ENCODE measurements around the gene CCDC192.

The CCDC192 gene

GRCh38 chr5:127942246-127943060 lies 239.3 kb downstream of the CCDC192 start:
- TF ChIP-seq CTCF (IDR thresholded peaks at IDR 0.05; ENCODE audit: insufficient read depth, low read length, poor library complexity, severe bottlenecking) = no peak
- DNase-seq (ENCODE audit: extremely low read depth, insufficient read length) = no peak
- Histone ChIP-seq H3K27me3 (replicated peaks; ENCODE audit: control insufficient read depth, insufficient read depth, low read length) (no peaks in the 10 kb centered on the region), H3K4me3 (replicated peaks; ENCODE audit: low read depth, low read length) (no peak overlapping the region), H3K36me3 (ENCODE audit: control insufficient read depth, insufficient read depth, low read length) (no peaks in the 10 kb centered on the region)

GRCh38 chr5:127943061-127943371 lies 239.8 kb downstream of the CCDC192 start:
- Histone ChIP-seq H3K36me3 (ENCODE audit: control insufficient read depth, insufficient read depth, low read length) (no peaks in the 10 kb centered on the region), H3K4me3 (replicated peaks; ENCODE audit: low read depth, low read length) (no peak overlapping the region), H3K27me3 (replicated peaks; ENCODE audit: control insufficient read depth, insufficient read depth, low read length) (no peaks in the 10 kb centered on the region)
- no peak for DNase-seq (ENCODE audit: extremely low read depth, insufficient read length)
- no peak for TF ChIP-seq CTCF (IDR thresholded peaks at IDR 0.05; ENCODE audit: insufficient read depth, low read length, poor library complexity, severe bottlenecking)

- no peak for TF ChIP-seq CTCF (IDR thresholded peaks at IDR 0.05; ENCODE audit: insufficient read depth, low read length, poor library complexity, severe bottlenecking)
- no peak overlapping the region for H3K4me3 ChIP-seq (replicated peaks; ENCODE audit: low read depth, low read length)
- H3K36me3 ChIP-seq (ENCODE audit: control insufficient read depth, insufficient read depth, low read length) = no peaks in the 10 kb centered on the region
- H3K27me3 ChIP-seq (replicated peaks; ENCODE audit: control insufficient read depth, insufficient read depth, low read length) = no peaks in the 10 kb centered on the region
- DNase-seq (ENCODE audit: extremely low read depth, insufficient read length) = no peak
These were observed 240.9 kb downstream of the CCDC192 start for GRCh38 chr5:127944125-127944524.

GRCh38 chr5:127947941-127948340 lies 244.8 kb downstream of the CCDC192 start:
- no peak overlapping the region for H3K4me3 ChIP-seq (replicated peaks; ENCODE audit: low read depth, low read length)
- TF ChIP-seq CTCF (IDR thresholded peaks at IDR 0.05; ENCODE audit: insufficient read depth, low read length, poor library complexity, severe bottlenecking) = no peak

GRCh38 chr5:127950707-127951391 lies 247.7 kb downstream of the CCDC192 start:
- no peak for TF ChIP-seq CTCF (IDR thresholded peaks at IDR 0.05; ENCODE audit: insufficient read depth, low read length, poor library complexity, severe bottlenecking)
- no peak for DNase-seq (ENCODE audit: extremely low read depth, insufficient read length)
- H3K36me3 ChIP-seq (ENCODE audit: control insufficient read depth, insufficient read depth, low read length) = no peaks in the 10 kb centered on the region
- no peak overlapping the region for H3K4me3 ChIP-seq (replicated peaks; ENCODE audit: low read depth, low read length)
- no peaks in the 10 kb centered on the region for H3K27me3 ChIP-seq (replicated peaks; ENCODE audit: control insufficient read depth, insufficient read depth, low read length)

More at GRCh38 chr5:127947941-127948340, 244.8 kb downstream of the CCDC192 start:
- no peaks in the 10 kb centered on the region for H3K36me3 ChIP-seq (ENCODE audit: control insufficient read depth, insufficient read depth, low read length)
- H3K27me3 ChIP-seq (replicated peaks; ENCODE audit: control insufficient read depth, insufficient read depth, low read length) = no peaks in the 10 kb centered on the region
- DNase-seq (ENCODE audit: extremely low read depth, insufficient read length) = no peak

All from GM06990 (cell line).